MCF 10A (cell line): ENCODE measurements around the gene SYT3. TPM values are rescaled to one million over a fixed set of nuclear protein-coding genes. Genes with fewer than 3 reads are reported as not detected.

Experiments used
- BruUV-seq: library from RNA; stranded (reverse); fragments of 400-500 nt; replicated peaks from 2 replicates; lab custom pipeline; 2021; lab: Mats Ljungman, UMichigan
- CTCF ChIA-PET: fragments of 300-600 bp; sonication (Branson Sonifier 250); formaldehyde crosslinking; extraction: SDS; loops from one replicate; lab custom pipeline; 2021; ENCODE audit warnings: antibody characterized with exemption, inconsistent platforms; lab: Yijun Ruan, JAX
- POLR2A ChIA-PET: fragments of 300-600, 350-650 bp; sonication (Branson Sonifier 250); formaldehyde crosslinking; extraction: SDS; loops from one replicate; lab custom pipeline; 2020; ENCODE audit warnings: antibody characterized with exemption, inconsistent platforms; lab: Yijun Ruan, JAX
- DNase-seq: peaks from one replicate; pipeline ENCODE4 v3.0.0-alpha.2; 2018; ENCODE audit not compliant: unreplicated experiment
- H3K27ac Mint-ChIP-seq: one replicate; pipeline ENCODE4 v1.8.0; 2022; ENCODE audit warnings: mild to moderate bottlenecking, low read depth, mixed read lengths; ENCODE audit not compliant: unreplicated experiment
- H3K27me3 Mint-ChIP-seq: one replicate; pipeline ENCODE4 v1.8.0; 2022; ENCODE audit warnings: mixed read lengths; ENCODE audit not compliant: insufficient read depth, unreplicated experiment
- H3K36me3 Mint-ChIP-seq: one replicate; pipeline ENCODE4 v1.8.0; 2022; ENCODE audit warnings: mild to moderate bottlenecking, moderate library complexity, mixed read lengths; ENCODE audit not compliant: insufficient read depth, unreplicated experiment
- H3K4me1 Mint-ChIP-seq: one replicate; pipeline ENCODE4 v1.8.0; 2022; ENCODE audit warnings: mixed read lengths; ENCODE audit not compliant: insufficient read depth, unreplicated experiment
- H3K4me3 Mint-ChIP-seq: one replicate; pipeline ENCODE4 v1.8.0; 2022; ENCODE audit warnings: mild to moderate bottlenecking, moderate library complexity, mixed read lengths; ENCODE audit not compliant: unreplicated experiment
- H3K9me3 Mint-ChIP-seq: one replicate; pipeline ENCODE4 v1.8.0; 2022; ENCODE audit warnings: mixed read lengths; ENCODE audit not compliant: unreplicated experiment
- CTCF ChIP-seq: fragments of 200-600 bp; IDR thresholded peaks from one replicate; pipeline ENCODE4 v1.8.0; 2022; ENCODE audit warnings: antibody characterized with exemption, mild to moderate bottlenecking; ENCODE audit not compliant: unreplicated experiment
- intact Hi-C: fragments of 100-400 bp; cut with micrococcal nuclease; formaldehyde crosslinking; loops from 2 replicates; pipeline ENCODE4 v1.14.1; 2022
- total RNA-seq: library from RNA; stranded (reverse); gene quantifications from 2 replicates; pipeline ENCODE4 v1.2.3, GENCODE V29; 2022

Gene SYT3
- total RNA-seq, 1 experiment from 2014 or later = not detected

GRCh38 chr19:50664204-50664603 is 24.5 kb upstream of the SYT3 start:
- no peak for TF ChIP-seq CTCF
- intact Hi-C loops = no loop called here
- H3K27me3 Mint-ChIP-seq = peaks cover under 1% of the 10 kb centered on the region
- no peak for DNase-seq
- peaks cover 25% of the 10 kb centered on the region for H3K9me3 Mint-ChIP-seq
- H3K4me3 Mint-ChIP-seq = no peak overlapping the region
- H3K36me3 Mint-ChIP-seq = peaks cover 12% of the 10 kb centered on the region
- ChIA-PET CTCF (interaction anchor here (0.6 kb wide), 1 partner anchor 62 kb away, joined by 6 read pairs; no protein-coding TSS in a partner anchor), POLR2A (no interaction called here)
- H3K4me1 Mint-ChIP-seq = no peaks in the 10 kb centered on the region
- BruUV-seq = no TSS peak
- no peak overlapping the region for H3K27ac Mint-ChIP-seq

- Mint-ChIP-seq H3K36me3 (peaks cover 12% of the 10 kb centered on the region), H3K9me3 (peaks cover 27% of the 10 kb centered on the region), H3K4me1 (peaks cover 1% of the 10 kb centered on the region), H3K27ac (no peak overlapping the region), H3K4me3 (no peak overlapping the region), H3K27me3 (no peaks in the 10 kb centered on the region)
- DNase-seq = no peak
- intact Hi-C loops = no loop called here
- POLR2A ChIA-PET = no interaction called here
- no TSS peak for BruUV-seq
- no peak for TF ChIP-seq CTCF
- CTCF ChIA-PET = no interaction called here
These were observed 23.8 kb upstream of the SYT3 start for GRCh38 chr19:50663482-50663790.

- TF ChIP-seq CTCF = no peak
- no peak for DNase-seq
- H3K36me3 Mint-ChIP-seq = peaks cover 12% of the 10 kb centered on the region
- H3K4me3 Mint-ChIP-seq = no peak overlapping the region
- intact Hi-C loops = no loop called here
- BruUV-seq = no TSS peak
- POLR2A ChIA-PET = no interaction called here
- H3K4me1 Mint-ChIP-seq = peaks cover 6% of the 10 kb centered on the region
- no peaks in the 10 kb centered on the region for H3K27me3 Mint-ChIP-seq
- no peak overlapping the region for H3K27ac Mint-ChIP-seq
- CTCF ChIA-PET = no interaction called here
- peaks cover 33% of the 10 kb centered on the region for H3K9me3 Mint-ChIP-seq
These were observed 23.2 kb upstream of the SYT3 start for GRCh38 chr19:50662651-50663481.

- Mint-ChIP-seq H3K36me3 (peaks cover 12% of the 10 kb centered on the region), H3K4me3 (no peak overlapping the region), H3K4me1 (peaks cover 6% of the 10 kb centered on the region), H3K9me3 (peaks cover 39% of the 10 kb centered on the region), H3K27ac (no peak overlapping the region), H3K27me3 (no peaks in the 10 kb centered on the region)
- TF ChIP-seq CTCF = no peak
- ChIA-PET CTCF (no interaction called here), POLR2A (no interaction called here)
- intact Hi-C loops = no loop called here
- BruUV-seq = no TSS peak
- DNase-seq = no peak
These were observed 22.3 kb upstream of the SYT3 start for GRCh38 chr19:50661766-50662650.
